GM21529 (cell line): Measurements from ENCODE around the gene GMEB2.
"Not testable (repeated sequence)": the region's sequence is repeated elsewhere in the genome, so short reads cannot be mapped to it uniquely, and the experiment has no call there.

Experiments used
- ATAC-seq: cut with Tn5 transposase; IDR thresholded peaks from one replicate; pipeline ENCODE4 v1.9.1; 2021; ENCODE audit not compliant: unreplicated experiment

The GMEB2 gene

GRCh38 chr20:63639093-63639975 lies 12.4 kb upstream of the GMEB2 start:
- ATAC-seq, result no peak

GRCh38 chr20:63636752-63637628 lies 10.1 kb upstream of the GMEB2 start:
- ATAC-seq, result no peak

- ATAC-seq, result no peak
Observed at GRCh38 chr20:63635431-63636141, 8.7 kb upstream of the GMEB2 start.

- no peak for ATAC-seq
Observed at GRCh38 chr20:63633732-63634131, 6.8 kb upstream of the GMEB2 start.

- ATAC-seq, result not testable (repeated sequence)
Observed at GRCh38 chr20:63631426-63631825, 4.5 kb upstream of the GMEB2 start.

GRCh38 chr20:63630956-63631355 lies 4.1 kb upstream of the GMEB2 start:
- ATAC-seq, result not testable (repeated sequence)

- no peak for ATAC-seq
Observed at GRCh38 chr20:63628246-63628975, 1.5 kb upstream of the GMEB2 start.

GRCh38 chr20:63627751-63628245 lies 897 bp upstream of the GMEB2 start:
- ATAC-seq, result no peak

GRCh38 chr20:63627129-63627750 lies 339 bp upstream of the GMEB2 start:
- ATAC-seq, result peak; percentile 75

GRCh38 chr20:63625771-63626423 lies 1.0 kb downstream of the GMEB2 start:
- ATAC-seq, result no peak

- no peak for ATAC-seq
Observed at GRCh38 chr20:63624486-63624885, 2.4 kb downstream of the GMEB2 start.

- no peak for ATAC-seq
Observed at GRCh38 chr20:63622732-63623131, 4.2 kb downstream of the GMEB2 start.

GRCh38 chr20:63622096-63622495 lies 4.8 kb downstream of the GMEB2 start:
- ATAC-seq, result no peak

- no peak for ATAC-seq
Observed at GRCh38 chr20:63620991-63621390, 5.9 kb downstream of the GMEB2 start.

- no peak for ATAC-seq
Observed at GRCh38 chr20:63619505-63619904, 7.4 kb downstream of the GMEB2 start.

GRCh38 chr20:63619086-63619485 lies 7.8 kb downstream of the GMEB2 start:
- no peak for ATAC-seq

GRCh38 chr20:63618291-63618980 lies 8.5 kb downstream of the GMEB2 start:
- no peak for ATAC-seq

GRCh38 chr20:63617876-63618265 lies 9.0 kb downstream of the GMEB2 start:
- no peak for ATAC-seq
